T47D (cell line): ENCODE results near the gene CHRM1.
"Not testable (repeated sequence)": the region's sequence is repeated elsewhere in the genome, so short reads cannot be mapped to it uniquely, and the experiment has no call there.

Source experiments
- DNase-seq, 2 experiments: peaks; one replicate each; pipeline versions ENCODE4 v3.0.0 to v3.0.0-alpha.2; 2011 to 2012; ENCODE audit warnings: low read depth in 1 of 2, low spot score in 1 of 2
- JUND ChIP-seq: IDR thresholded peaks from 2 replicates; pipeline ENCODE4 v1.6.1; 2012; ENCODE audit warnings: low read depth
- in situ Hi-C: cut with HindIII; loops from 2 replicates; pipeline ENCODE4 v1.10.0; 2016; ENCODE audit warnings: low sequenced_read_pairs, low pct_unique_long_range_greater_than_20kb

The CHRM1 gene, protein sequence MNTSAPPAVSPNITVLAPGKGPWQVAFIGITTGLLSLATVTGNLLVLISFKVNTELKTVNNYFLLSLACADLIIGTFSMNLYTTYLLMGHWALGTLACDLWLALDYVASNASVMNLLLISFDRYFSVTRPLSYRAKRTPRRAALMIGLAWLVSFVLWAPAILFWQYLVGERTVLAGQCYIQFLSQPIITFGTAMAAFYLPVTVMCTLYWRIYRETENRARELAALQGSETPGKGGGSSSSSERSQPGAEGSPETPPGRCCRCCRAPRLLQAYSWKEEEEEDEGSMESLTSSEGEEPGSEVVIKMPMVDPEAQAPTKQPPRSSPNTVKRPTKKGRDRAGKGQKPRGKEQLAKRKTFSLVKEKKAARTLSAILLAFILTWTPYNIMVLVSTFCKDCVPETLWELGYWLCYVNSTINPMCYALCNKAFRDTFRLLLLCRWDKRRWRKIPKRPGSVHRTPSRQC

GRCh38 chr11:62921201-62921572, at the start of gene CHRM1:
TSS of gene CHRM1 (minus strand) at chr11:62921363. CDS start at chr11:62911100, 10,263 bp downstream.
- no peak for TF ChIP-seq JUND
- DNase-seq: peak; percentile 52 to 58
- in situ Hi-C loops: no loop called here

- no peak for DNase-seq
- no peak for TF ChIP-seq JUND
- in situ Hi-C loops: no loop called here
Observed at GRCh38 chr11:62965574-62965973, 44.4 kb upstream of the CHRM1 start.

GRCh38 chr11:62962391-62962790, 41.2 kb upstream of the CHRM1 start:
- no peak for TF ChIP-seq JUND
- in situ Hi-C loops: no loop called here

GRCh38 chr11:62961017-62961570, 39.9 kb upstream of the CHRM1 start:
- no peak for TF ChIP-seq JUND
- in situ Hi-C loops: no loop called here
- DNase-seq: no peak

More at GRCh38 chr11:62962391-62962790, 41.2 kb upstream of the CHRM1 start:
- DNase-seq: no peak

DNA sequence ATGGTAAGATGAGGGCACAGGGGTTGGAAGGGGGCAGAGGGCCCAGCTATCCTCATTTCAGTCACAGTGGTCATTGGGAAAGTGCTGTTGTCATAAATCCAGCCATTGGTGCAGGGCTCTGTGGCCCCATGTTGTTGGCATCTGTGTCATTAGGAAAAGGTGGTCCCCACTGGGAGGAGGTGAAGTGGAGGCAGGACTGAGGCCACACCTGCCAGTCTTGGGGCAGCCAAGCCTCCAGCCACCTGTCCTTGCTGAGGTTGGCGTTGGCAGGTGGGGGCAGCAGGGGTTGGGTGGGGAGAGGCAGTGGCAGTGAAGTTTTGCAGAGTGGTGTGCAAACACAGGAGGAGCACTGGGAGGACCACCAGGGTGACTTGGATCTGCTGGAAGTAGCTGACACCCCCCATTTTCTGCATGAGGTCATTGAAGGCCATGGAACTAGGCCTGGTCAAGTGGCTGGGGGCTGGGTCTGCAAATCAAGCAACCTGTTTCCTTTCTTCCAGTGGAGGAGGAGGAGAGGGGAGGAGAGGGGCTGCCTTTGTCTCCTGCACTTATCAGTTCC, 38.3 kb upstream of the CHRM1 start:
- no peak for TF ChIP-seq JUND
- in situ Hi-C loops: no loop called here
- no peak for DNase-seq

- in situ Hi-C loops: no loop called here
- TF ChIP-seq JUND: no peak
- DNase-seq: peak in 1 of 2 experiments; percentile 31
Observed at GRCh38 chr11:62958547-62959421, 37.6 kb upstream of the CHRM1 start.

- no peak for DNase-seq
- in situ Hi-C loops: no loop called here
- no peak for TF ChIP-seq JUND
Observed at GRCh38 chr11:62957147-62957546, 36.0 kb upstream of the CHRM1 start.

GRCh38 chr11:62954478-62954877, 33.3 kb upstream of the CHRM1 start:
- in situ Hi-C loops: no loop called here
- DNase-seq: no peak
- TF ChIP-seq JUND: no peak

DNA sequence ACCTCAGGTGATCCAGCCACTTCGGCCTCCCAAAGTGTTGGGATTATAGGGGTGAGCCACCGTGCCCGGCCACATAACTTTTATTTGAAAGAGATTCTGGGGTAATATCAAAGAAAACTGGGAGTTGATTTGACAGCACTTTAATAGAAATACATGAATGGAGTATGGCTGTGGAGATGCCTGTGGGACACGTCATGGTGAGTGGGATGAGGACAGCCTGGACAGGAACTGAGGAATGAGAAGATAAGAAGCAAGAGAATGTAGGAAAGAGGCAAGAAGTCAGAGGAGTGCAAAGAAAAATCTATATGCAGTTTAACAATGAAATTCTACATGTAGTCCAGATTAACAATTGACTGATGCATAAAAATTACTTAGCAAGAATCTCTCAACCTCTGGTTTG, 32.6 kb upstream of the CHRM1 start:
- in situ Hi-C loops: no loop called here
- TF ChIP-seq JUND: no peak
- no peak for DNase-seq

GRCh38 chr11:62948765-62949320, 27.7 kb upstream of the CHRM1 start:
- in situ Hi-C loops: no loop called here
- no peak for DNase-seq
- no peak for TF ChIP-seq JUND

- in situ Hi-C loops, DNase-seq: not testable (repeated sequence)
Observed at GRCh38 chr11:62945538-62945937, 24.4 kb upstream of the CHRM1 start.

GRCh38 chr11:62937528-62937927, 16.4 kb upstream of the CHRM1 start:
- in situ Hi-C loops, DNase-seq: not testable (repeated sequence)
